HG03460 (cell line): ENCODE measurements around the gene ZFAND6.

Source experiments
- ATAC-seq: cut with Tn5 transposase; IDR thresholded peaks from one replicate; pipeline ENCODE4 v1.9.1; 2021; ENCODE audit not compliant: unreplicated experiment

Gene ZFAND6

GRCh38 chr15:80163897-80164296, 104.4 kb downstream of the ZFAND6 start:
- no peak for ATAC-seq

- ATAC-seq: no peak
Measured at GRCh38 chr15:80167936-80168335, 108.5 kb downstream of the ZFAND6 start.

DNA sequence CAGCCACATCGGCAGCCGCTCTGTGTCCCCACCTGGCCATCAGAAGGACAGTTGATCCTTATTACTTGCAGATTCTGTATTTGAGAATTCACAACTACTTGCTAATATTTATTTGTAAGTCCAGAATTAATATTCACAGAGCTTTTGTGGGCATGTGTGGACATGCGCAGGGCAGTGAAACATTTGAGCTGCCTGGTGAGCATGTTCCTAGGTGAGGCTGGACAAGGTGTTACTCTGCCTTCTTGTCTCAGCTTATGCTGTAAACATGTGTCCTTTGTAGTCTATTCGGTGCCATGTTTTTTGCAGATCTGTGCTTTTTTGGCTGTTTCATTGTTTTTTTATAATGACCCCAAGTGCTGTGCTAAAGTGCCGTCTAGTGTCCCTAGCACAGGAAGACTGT, 108.9 kb downstream of the ZFAND6 start:
- no peak for ATAC-seq

DNA sequence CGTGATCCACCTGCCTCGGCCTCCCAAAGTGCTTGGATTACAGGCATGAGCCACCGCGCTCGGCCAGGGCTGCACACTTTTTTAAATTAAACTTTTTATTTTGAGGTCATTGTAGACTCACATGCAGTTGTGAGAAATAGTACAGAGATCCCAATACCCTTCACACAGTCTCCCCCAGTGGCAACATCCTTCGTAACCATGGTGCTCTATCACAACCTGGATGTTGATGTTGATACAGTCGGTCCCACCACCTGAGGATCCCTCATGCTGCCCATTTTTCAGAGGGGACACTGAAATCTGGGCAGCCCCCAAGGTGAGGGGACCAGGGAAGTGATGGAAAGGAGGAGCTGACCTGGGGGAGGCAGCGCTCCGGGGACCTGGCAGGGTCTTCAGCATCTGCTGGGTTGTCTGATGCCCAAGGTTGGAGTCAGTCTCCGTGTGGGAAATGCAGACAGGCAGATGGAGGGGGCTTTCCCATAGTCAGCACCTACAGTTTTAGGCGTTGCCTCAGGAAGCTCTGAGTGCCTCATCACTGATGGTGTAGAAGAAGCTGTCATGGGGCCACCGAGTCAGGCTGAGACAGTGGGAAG, 110.4 kb downstream of the ZFAND6 start:
- ATAC-seq: no peak

DNA sequence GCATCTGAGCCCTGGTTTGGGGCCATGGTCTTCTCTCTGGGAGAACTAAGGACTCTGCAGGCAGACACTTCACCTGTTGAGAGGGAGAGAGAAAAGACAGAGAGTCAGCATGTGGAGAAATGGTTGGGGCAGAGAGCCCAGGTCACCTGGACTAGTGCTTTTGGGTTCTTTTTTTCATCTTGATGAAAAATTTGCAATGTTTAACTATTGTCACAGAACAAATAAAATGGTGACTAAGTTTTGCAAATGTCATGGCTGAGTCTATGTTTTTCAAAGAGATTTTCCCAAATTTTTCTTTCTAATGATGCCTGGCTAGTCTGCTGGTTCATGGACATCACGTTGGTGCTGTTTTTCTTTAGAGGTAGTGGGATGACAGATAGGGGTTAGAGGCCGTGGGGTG, 111.1 kb downstream of the ZFAND6 start:
- no peak for ATAC-seq

- ATAC-seq: no peak
Measured at GRCh38 chr15:80171787-80172186, 112.3 kb downstream of the ZFAND6 start.

GRCh38 chr15:80172401-80172800, 112.9 kb downstream of the ZFAND6 start:
- ATAC-seq: no peak

DNA sequence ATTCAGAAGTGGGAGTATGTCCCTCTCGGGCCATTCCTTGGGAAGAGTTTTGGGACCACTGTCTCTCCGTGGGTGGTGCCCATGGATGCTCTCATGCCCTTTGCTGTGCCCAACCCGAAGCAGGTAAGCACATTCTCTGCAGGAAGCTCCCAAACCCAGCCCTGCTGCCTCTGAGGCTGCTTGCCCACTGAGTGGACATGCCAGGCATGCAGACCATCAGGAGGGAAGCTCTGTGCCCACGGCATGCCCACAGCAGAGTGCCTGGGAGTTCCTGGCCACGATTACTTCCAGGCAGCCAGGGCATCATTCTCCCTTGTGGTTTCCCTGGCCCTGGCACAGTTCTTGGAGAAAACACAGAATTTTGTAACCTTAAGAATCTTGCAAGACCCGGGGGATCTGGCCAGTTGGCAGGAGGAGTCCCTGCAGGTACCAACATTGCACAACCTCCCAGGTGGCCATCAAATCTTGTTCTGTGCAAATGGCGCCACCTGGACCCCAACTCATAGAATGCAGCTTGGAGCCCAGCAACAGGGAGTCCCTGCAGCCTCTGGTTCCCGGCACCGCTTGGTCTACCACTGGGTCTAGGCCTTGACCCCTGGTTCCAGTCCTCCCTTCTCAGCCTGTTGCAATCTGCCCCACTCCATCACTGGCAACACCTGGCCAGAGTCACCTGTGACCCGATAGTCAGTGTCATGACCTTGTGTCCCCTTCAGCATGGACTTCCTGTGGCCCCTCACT, 113.7 kb downstream of the ZFAND6 start:
- peak; percentile 83 for ATAC-seq

DNA sequence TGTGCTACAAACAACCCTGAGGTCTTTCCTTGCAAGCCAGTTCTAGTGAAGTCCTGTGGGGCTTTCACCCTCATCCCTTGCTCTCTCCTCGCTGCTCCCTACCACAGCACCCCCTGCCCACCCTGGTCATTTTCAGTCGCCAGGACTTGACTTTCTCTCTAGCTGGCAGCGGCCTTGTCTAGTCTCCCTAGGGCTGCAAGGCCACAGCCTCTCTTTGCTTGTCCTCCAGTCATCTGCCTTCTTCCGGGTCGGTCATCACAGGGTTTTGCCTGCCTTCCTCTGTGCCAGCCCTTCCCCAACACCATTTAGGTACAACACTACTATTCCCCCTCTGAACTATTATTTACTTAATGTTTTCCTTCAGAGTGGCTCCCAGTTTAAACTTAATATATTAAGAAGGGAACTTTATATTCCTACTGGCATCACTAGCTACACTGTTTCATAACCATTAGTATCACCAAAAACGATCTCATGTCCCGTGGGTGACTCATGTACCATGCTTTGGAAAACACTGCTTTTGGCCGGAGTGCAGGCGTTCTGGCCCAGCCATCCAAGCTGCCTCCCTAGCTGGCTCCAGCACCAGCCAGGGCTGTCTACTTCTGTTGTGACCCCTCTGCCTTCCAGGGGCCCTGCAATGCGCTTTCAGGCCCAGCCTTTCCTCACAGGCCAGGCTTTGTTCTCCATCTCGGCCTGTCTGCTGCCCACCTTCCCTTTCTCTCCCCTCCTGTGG, 114.7 kb downstream of the ZFAND6 start:
- no peak for ATAC-seq

GRCh38 chr15:80175436-80175835, 116.0 kb downstream of the ZFAND6 start:
- no peak for ATAC-seq

DNA sequence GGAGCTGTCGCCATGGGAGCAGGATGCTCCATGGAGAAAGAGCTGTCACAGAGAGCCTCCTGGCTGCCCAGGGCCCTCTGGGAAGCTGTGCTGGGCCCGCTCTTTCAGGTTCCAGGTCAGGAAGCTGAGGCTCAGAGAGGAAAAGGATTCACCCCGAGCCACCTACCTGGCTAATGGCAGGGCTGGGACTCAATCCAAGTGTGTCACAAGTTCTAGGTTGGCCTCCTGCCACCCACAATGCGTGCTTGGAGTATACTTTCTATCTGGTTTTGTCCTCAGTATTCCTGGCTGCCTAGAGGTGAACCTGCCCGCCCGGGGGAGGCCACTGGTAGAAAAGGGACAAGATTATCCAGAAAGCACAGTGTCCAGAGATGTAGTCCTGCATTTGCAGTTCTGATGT, 117.0 kb downstream of the ZFAND6 start:
- ATAC-seq: no peak

GRCh38 chr15:80177156-80177555, 117.7 kb downstream of the ZFAND6 start:
- no peak for ATAC-seq

DNA sequence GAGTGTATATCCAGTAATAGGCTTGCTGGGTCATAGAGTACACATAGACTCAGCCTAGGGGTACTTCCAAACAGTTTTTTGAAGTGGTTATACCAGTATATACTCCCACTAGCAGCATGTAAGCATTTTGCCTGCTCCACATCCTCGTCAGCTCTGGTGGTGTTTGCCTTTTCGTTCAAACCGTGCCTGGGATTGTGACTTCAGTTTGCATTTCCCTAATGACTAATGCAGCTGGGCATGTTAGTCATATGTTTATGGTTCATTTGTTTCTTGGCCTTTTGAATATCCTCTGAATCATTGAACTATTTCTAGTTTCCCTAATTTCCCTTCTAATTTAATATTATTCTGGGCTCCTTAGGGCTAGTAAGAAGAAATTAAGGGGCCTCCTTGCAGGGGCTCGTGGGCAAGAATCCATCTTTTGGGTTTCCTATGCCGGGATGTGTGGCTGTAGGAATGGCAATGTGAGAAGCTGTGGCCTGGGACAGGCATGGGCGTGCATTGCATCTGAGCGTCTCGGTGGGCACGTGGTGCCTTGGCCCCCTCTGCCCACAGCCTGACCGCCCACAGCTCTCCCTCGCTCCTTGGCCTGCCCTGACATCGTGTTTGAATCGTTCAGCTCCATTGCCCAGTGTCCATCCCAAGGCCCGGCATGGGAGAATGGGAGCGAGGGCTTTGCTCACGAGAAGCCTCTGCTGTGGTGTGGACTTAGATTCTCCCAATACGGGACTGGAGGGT, 119.7 kb downstream of the ZFAND6 start:
- ATAC-seq: no peak

GRCh38 chr15:80179935-80180334, 120.5 kb downstream of the ZFAND6 start:
- ATAC-seq: no peak

DNA sequence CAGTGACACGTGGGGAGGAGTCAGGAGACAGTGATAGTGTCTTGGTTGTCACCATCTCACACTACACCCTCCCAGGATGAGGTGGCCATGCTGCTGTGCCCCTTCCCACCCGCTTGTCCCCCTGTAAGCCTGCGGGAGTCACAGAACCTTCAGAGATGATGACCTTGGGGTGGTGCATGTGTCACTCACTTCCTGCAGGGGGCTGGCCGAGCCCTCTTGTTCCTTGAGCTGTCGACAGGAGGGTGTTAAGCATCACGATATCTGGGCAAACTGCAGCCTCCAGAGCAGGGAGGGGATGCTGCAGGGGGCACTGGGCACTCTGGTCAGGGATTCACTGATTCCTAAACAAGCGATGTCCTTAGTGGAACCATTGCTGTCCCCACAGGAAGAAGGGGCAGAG, 121.0 kb downstream of the ZFAND6 start:
- no peak for ATAC-seq

DNA sequence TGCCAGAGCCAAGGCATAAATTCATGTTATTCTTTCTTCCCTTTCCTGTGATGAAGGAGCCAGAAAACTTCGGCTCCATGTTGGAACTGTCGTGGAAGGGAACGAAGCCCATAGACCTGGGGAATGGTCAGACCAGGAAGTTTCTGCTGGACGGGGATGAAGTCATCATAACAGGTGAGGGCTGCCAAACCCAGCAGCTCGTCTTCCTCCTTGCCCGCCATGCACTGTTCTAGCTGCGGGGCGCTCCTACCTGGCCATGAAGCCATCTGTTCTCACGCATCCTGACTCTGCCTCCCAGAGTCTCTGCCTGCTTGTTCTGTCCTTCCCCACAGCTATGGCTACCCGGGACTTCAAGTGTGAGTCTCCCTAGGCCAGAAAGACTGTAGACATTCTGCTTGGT, 121.5 kb downstream of the ZFAND6 start:
- no peak for ATAC-seq

DNA sequence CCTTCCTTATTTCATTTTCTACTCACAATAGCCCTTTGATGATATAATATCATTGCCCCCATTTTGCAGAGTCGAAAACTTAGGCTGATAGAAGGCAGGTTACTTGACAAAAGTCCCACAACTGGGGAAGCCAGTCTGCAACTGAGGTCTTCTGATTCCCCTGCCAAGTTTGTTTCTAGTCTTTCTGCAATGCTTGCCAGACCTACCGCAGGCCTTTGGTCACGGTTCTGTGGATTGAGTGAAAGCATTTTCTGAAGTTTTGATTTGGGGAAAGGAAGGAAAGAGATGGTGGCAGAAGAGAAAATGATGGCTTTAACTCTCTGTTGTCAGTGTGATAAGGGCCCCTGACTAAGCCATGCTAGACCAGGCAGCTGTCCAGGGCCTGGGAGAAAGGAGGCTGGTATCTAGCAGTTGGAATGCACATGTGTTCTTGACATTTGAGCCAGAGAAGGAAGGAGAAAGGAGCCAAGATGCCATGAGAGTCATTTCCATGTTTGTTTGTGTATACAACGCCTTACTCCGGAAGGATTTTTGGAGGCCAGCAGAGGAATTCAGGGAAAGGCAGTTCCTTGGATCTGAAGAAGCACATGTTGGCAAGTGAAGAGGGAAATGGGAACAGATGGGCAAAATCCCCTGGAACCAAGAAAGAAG, 123.3 kb downstream of the ZFAND6 start:
- ATAC-seq: no peak

- ATAC-seq: no peak
Measured at GRCh38 chr15:80183306-80183705, 123.8 kb downstream of the ZFAND6 start.

GRCh38 chr15:80183886-80184285, 124.4 kb downstream of the ZFAND6 start:
- ATAC-seq: no peak

DNA sequence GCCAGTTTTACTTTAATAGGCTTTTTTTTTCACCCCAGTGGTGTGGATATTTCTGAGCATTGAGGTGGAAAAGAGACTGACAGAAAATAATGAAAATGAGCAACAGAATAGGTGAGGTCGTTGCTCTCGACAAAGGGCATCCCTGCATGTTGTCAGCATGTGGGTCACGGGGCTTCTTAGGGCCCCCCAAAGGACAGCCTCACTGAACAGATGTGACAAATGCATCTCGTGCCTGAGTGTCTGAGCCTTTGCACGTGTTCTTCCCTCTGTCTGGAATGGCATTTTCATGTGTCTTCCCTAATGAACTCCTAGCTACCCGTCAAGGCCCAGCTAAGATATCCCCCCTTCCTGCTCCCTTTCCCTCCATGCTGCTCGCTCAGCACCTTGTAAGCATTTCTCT, 125.1 kb downstream of the ZFAND6 start:
- no peak for ATAC-seq

GRCh38 chr15:80185152-80185551, 125.7 kb downstream of the ZFAND6 start:
- ATAC-seq: no peak
